Germinal center (tissue), 1 donor: ENCODE measurements around the gene ITGAD.

Source experiments
- DNase-seq: peaks from one replicate; pipeline ENCODE4 v3.0.0; 2012; ENCODE audit warnings: mixed read lengths, low spot score

ITGAD gene

GRCh38 chr16:31475946-31476302, 82.8 kb downstream of the ITGAD start:
- DNase-seq, result no peak
